ENCODE results near the gene ARHGAP31. TPM values are rescaled to one million over a fixed set of nuclear protein-coding genes. Genes with fewer than 3 reads are reported as not detected.

The ARHGAP31 gene
- total and polyA plus RNA-seq, 2 donors (not counting 1 experiment from before 2014, with no cell fraction given) = 3.5 to 8.1 TPM

DNA sequence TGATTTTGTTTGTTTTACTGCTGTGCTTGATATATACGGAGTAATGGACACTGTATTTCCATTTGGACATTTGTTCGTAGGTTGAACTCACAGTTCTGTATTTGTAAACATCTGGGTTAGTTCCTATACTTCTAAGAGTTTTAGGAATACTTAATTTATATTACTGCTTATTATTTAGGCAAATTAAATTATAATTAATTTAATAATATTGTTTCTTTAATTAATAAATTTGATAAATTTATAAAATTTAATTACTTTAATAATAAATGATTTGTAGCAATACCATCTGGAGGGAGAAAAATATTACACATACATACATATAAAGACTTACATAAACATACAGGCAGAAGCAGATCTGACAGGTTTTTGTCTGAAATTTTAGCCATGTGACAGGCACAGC lies 39.0 kb upstream of the ARHGAP31 start:
- Histone ChIP-seq H3K79me2 (ENCODE audit: control insufficient read depth, insufficient read depth, low read length) (no peaks in the 10 kb centered on the region), H3K4me3 (replicated peaks in 1 of 4; ENCODE audit: control extremely low read depth in 1 of 4, insufficient read depth in 1 of 4, low read depth in 3 of 4, low read length in 4 of 4) (no peak overlapping the region), H3K36me3 (ENCODE audit: control insufficient read depth, insufficient read depth, low read length) (no peaks in the 10 kb centered on the region), H3K9ac (ENCODE audit: insufficient read depth, low read length) (no peak overlapping the region), H3K4me1 (ENCODE audit: control insufficient read depth, extremely low read depth, insufficient read depth, low read length) (no peaks in the 10 kb centered on the region), H2AFZ (ENCODE audit: low read length) (no peak overlapping the region), H3K27me3 (ENCODE audit: control insufficient read depth, insufficient read depth, low read length) (peaks cover 4% of the 10 kb centered on the region), H3K9me3 (ENCODE audit: control insufficient read depth, insufficient read depth, low read depth, low read length) (no peaks in the 10 kb centered on the region), H4K20me1 (ENCODE audit: control insufficient read depth, extremely low read depth, insufficient read depth, low read length) (no peaks in the 10 kb centered on the region), H3K4me2 (ENCODE audit: extremely low read depth, insufficient read depth, low read length) (no peak overlapping the region), H3K27ac (ENCODE audit: insufficient read depth, low read length) (no peak overlapping the region)
- DNase-seq (ENCODE audit: low read depth in 2 of 2) = no peak
- TF ChIP-seq, protein P1, sequence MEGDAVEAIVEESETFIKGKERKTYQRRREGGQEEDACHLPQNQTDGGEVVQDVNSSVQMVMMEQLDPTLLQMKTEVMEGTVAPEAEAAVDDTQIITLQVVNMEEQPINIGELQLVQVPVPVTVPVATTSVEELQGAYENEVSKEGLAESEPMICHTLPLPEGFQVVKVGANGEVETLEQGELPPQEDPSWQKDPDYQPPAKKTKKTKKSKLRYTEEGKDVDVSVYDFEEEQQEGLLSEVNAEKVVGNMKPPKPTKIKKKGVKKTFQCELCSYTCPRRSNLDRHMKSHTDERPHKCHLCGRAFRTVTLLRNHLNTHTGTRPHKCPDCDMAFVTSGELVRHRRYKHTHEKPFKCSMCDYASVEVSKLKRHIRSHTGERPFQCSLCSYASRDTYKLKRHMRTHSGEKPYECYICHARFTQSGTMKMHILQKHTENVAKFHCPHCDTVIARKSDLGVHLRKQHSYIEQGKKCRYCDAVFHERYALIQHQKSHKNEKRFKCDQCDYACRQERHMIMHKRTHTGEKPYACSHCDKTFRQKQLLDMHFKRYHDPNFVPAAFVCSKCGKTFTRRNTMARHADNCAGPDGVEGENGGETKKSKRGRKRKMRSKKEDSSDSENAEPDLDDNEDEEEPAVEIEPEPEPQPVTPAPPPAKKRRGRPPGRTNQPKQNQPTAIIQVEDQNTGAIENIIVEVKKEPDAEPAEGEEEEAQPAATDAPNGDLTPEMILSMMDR (conservative IDR thresholded peaks at IDR 0.05 in 1 of 2, IDR thresholded peaks at IDR 0.05 in 1 of 2; ENCODE audit: low read depth in 1 of 2, low read length in 2 of 2) = no peak
- TF ChIP-seq EZH2 (IDR thresholded peaks at IDR 0.05; ENCODE audit: low read length, missing control alignments) = no peak

DNA sequence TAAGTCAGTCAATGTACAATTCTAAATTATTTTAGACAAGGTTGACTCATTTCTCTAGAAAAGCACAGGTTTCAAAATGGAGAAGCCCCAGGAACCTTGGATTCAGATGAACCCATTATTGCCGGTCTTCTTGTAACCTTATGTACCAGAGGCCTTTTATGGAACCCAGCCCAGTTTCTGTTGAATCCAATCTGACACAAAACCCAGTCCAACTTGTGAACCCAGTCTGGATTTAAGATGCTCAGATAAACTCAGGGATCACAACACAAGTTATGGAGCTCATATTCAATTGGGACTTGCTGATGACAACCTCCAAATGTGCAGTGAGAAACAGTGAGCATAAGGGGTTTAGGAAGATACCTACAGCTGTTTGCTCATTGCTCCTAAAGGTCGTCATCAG lies 37.1 kb upstream of the ARHGAP31 start:
- no peak overlapping the region for H2AFZ ChIP-seq (ENCODE audit: low read length)
- H3K4me2 ChIP-seq (ENCODE audit: extremely low read depth, insufficient read depth, low read length) = no peak overlapping the region
- TF ChIP-seq EZH2 (IDR thresholded peaks at IDR 0.05; ENCODE audit: low read length, missing control alignments) = no peak
- TF ChIP-seq, protein P1 (conservative IDR thresholded peaks at IDR 0.05 in 1 of 2, IDR thresholded peaks at IDR 0.05 in 1 of 2; ENCODE audit: low read depth in 1 of 2, low read length in 2 of 2) = no peak
- H4K20me1 ChIP-seq (ENCODE audit: control insufficient read depth, extremely low read depth, insufficient read depth, low read length) = no peaks in the 10 kb centered on the region
- H3K9me3 ChIP-seq (ENCODE audit: control insufficient read depth, insufficient read depth, low read depth, low read length) = no peaks in the 10 kb centered on the region
- no peaks in the 10 kb centered on the region for H3K36me3 ChIP-seq (ENCODE audit: control insufficient read depth, insufficient read depth, low read length)
- no peak overlapping the region for H3K9ac ChIP-seq (ENCODE audit: insufficient read depth, low read length)
- H3K79me2 ChIP-seq (ENCODE audit: control insufficient read depth, insufficient read depth, low read length) = no peaks in the 10 kb centered on the region
- H3K4me3 ChIP-seq (replicated peaks in 1 of 4; ENCODE audit: control extremely low read depth in 1 of 4, insufficient read depth in 1 of 4, low read depth in 3 of 4, low read length in 4 of 4) = no peak overlapping the region
- H3K27ac ChIP-seq (ENCODE audit: insufficient read depth, low read length) = no peak overlapping the region
- H3K27me3 ChIP-seq (ENCODE audit: control insufficient read depth, insufficient read depth, low read length) = no peaks in the 10 kb centered on the region
- H3K4me1 ChIP-seq (ENCODE audit: control insufficient read depth, extremely low read depth, insufficient read depth, low read length) = no peaks in the 10 kb centered on the region
- DNase-seq (ENCODE audit: low read depth in 2 of 2) = no peak

DNA sequence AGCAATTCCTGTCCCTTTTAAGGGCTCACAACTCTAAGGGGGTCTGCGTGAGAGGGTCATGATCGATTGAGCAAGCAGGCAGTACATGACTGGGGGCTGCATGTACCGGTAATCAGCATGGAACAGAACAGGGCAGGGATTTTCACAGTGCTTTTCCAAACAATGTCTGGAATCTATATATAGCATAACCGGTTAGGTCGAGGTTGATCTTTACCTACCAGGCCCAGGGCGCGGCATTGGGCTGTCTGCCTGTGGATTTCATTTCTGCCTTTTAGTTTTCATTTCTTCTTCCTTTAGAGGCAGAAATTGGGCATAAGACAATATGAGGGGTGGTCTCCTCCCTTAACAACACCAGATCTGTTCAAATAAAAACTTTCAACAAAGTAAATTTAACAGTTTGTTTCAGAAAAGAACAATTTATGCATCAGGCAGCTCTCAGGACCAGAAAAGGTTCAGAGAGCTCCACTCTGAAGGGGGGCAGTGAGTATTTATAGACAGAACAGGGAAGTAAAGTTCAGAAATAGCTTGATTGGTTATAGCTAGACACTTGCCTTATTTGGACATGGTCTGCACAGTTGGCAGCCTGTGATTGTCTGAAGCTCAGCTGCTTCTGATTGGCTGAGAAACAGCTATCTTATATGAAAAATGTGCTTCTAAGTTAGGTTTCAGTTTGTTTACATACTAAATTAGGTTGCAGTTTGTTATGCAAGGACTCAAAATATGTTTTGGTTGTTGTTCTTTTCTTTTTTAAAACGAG lies 36.4 kb upstream of the ARHGAP31 start:
- TF ChIP-seq EZH2 (IDR thresholded peaks at IDR 0.05; ENCODE audit: low read length, missing control alignments) = no peak
- TF ChIP-seq, protein P1 (conservative IDR thresholded peaks at IDR 0.05 in 1 of 2, IDR thresholded peaks at IDR 0.05 in 1 of 2; ENCODE audit: low read depth in 1 of 2, low read length in 2 of 2) = no peak
- Histone ChIP-seq H3K27ac (ENCODE audit: insufficient read depth, low read length) (no peak overlapping the region), H4K20me1 (ENCODE audit: control insufficient read depth, extremely low read depth, insufficient read depth, low read length) (no peaks in the 10 kb centered on the region), H3K9me3 (ENCODE audit: control insufficient read depth, insufficient read depth, low read depth, low read length) (no peaks in the 10 kb centered on the region), H2AFZ (ENCODE audit: low read length) (no peak overlapping the region), H3K79me2 (ENCODE audit: control insufficient read depth, insufficient read depth, low read length) (no peaks in the 10 kb centered on the region), H3K9ac (ENCODE audit: insufficient read depth, low read length) (no peak overlapping the region), H3K4me3 (replicated peaks in 1 of 4; ENCODE audit: control extremely low read depth in 1 of 4, insufficient read depth in 1 of 4, low read depth in 3 of 4, low read length in 4 of 4) (no peak overlapping the region), H3K4me2 (ENCODE audit: extremely low read depth, insufficient read depth, low read length) (no peak overlapping the region), H3K4me1 (ENCODE audit: control insufficient read depth, extremely low read depth, insufficient read depth, low read length) (no peaks in the 10 kb centered on the region), H3K27me3 (ENCODE audit: control insufficient read depth, insufficient read depth, low read length) (no peaks in the 10 kb centered on the region), H3K36me3 (ENCODE audit: control insufficient read depth, insufficient read depth, low read length) (no peaks in the 10 kb centered on the region)
- DNase-seq (ENCODE audit: low read depth in 2 of 2) = peak; percentile 33 to 78
